Activated CD4-positive, alpha-beta T cell treated with anti-CD3 and anti-CD28 coated beads for 36 hours (primary cell): ENCODE measurements around the gene EPHA3. TPM values are rescaled to one million over a fixed set of nuclear protein-coding genes. Genes with fewer than 3 reads are reported as not detected.

Source experiments
- ATAC-seq: fragments of 200-7000 bp; cut with Tn5 transposase; one replicate; pipeline ENCODE4 v1.10.0; 2021; ENCODE audit warnings: mild to moderate bottlenecking, moderate library complexity
- CTCF ChIA-PET: fragments of 350-600 bp; sonication (Branson Sonifier 250); formaldehyde crosslinking; loops from one replicate; lab custom pipeline; 2021; ENCODE audit warnings: antibody characterized with exemption; lab: Charles Lee
- POLR2A ChIA-PET: fragments of 350-600 bp; sonication (Branson Sonifier 250); formaldehyde crosslinking; loops from one replicate; lab custom pipeline; 2021; ENCODE audit warnings: antibody characterized with exemption, inconsistent platforms; lab: Charles Lee
- DNase-seq: peaks from one replicate; pipeline ENCODE4 v3.0.0-alpha.2; 2020
- H3K27ac Mint-ChIP-seq: one replicate; pipeline ENCODE4 v1.8.0; 2021; ENCODE audit warnings: mixed read lengths
- H3K27me3 Mint-ChIP-seq: one replicate; pipeline ENCODE4 v1.8.0; 2021; ENCODE audit warnings: mixed read lengths
- H3K36me3 Mint-ChIP-seq: one replicate; pipeline ENCODE4 v1.8.0; 2021; ENCODE audit warnings: low read depth, mixed read lengths
- H3K4me1 Mint-ChIP-seq: one replicate; pipeline ENCODE4 v1.8.0; 2021; ENCODE audit warnings: mixed read lengths
- H3K4me3 Mint-ChIP-seq: one replicate; pipeline ENCODE4 v1.8.0; 2021; ENCODE audit warnings: mild to moderate bottlenecking, moderate library complexity, mixed read lengths
- H3K9me3 Mint-ChIP-seq: one replicate; pipeline ENCODE4 v1.8.0; 2021; ENCODE audit warnings: low read depth, mixed read lengths
- intact Hi-C, 2 experiments: fragments of 100-400 bp; cut with DNase I in 1 of 2; cut with micrococcal nuclease in 1 of 2; formaldehyde crosslinking; loops; one replicate each; pipeline versions ENCODE4 v1.14.2 to v1.15.1; 2022 to 2024; cut with DNase I, micrococcal nuclease
- total RNA-seq, 2 experiments: library from RNA; stranded (reverse); gene quantifications; one replicate each; pipeline ENCODE4 v1.2.3, GENCODE V29; 2021

EPHA3 gene
- total RNA-seq, 2 experiments from 2014 or later: 0.07 to 0.09 TPM

- DNase-seq (no peak), ATAC-seq (no peak)
- Mint-ChIP-seq H3K27ac (no peak overlapping the region), H3K4me3 (no peak overlapping the region), H3K9me3 (no peaks in the 10 kb centered on the region), H3K4me1 (no peaks in the 10 kb centered on the region), H3K27me3 (no peaks in the 10 kb centered on the region), H3K36me3 (no peaks in the 10 kb centered on the region)
- POLR2A ChIA-PET: no interaction called here
- CTCF ChIA-PET: no interaction called here
- intact Hi-C loops: no loop called here
Observed at GRCh38 chr3:89238846-89239245, 131.4 kb downstream of the EPHA3 start.

GRCh38 chr3:89239774-89240173 is 132.4 kb downstream of the EPHA3 start:
- intact Hi-C loops: no loop called here
- H3K9me3 Mint-ChIP-seq: no peaks in the 10 kb centered on the region
- ChIA-PET CTCF (no interaction called here), POLR2A (no interaction called here)
- no peak for DNase-seq
- H3K27ac Mint-ChIP-seq: no peak overlapping the region
- no peak for ATAC-seq
- no peak overlapping the region for H3K4me3 Mint-ChIP-seq
- no peaks in the 10 kb centered on the region for H3K27me3 Mint-ChIP-seq
- no peaks in the 10 kb centered on the region for H3K4me1 Mint-ChIP-seq
- no peaks in the 10 kb centered on the region for H3K36me3 Mint-ChIP-seq

GRCh38 chr3:89245612-89246011 is 138.2 kb downstream of the EPHA3 start:
- ChIA-PET CTCF (no interaction called here), POLR2A (no interaction called here)
- H3K27me3 Mint-ChIP-seq: no peaks in the 10 kb centered on the region
- peaks cover 5% of the 10 kb centered on the region for H3K9me3 Mint-ChIP-seq
- no peak overlapping the region for H3K27ac Mint-ChIP-seq
- H3K4me3 Mint-ChIP-seq: no peak overlapping the region
- H3K36me3 Mint-ChIP-seq: no peaks in the 10 kb centered on the region
- intact Hi-C loops: no loop called here
- no peaks in the 10 kb centered on the region for H3K4me1 Mint-ChIP-seq
- DNase-seq (no peak), ATAC-seq (no peak)

- ATAC-seq (no peak), DNase-seq (no peak)
- Mint-ChIP-seq H3K36me3 (no peaks in the 10 kb centered on the region), H3K27ac (no peak overlapping the region), H3K4me3 (no peak overlapping the region), H3K4me1 (no peaks in the 10 kb centered on the region), H3K9me3 (peaks cover 5% of the 10 kb centered on the region), H3K27me3 (no peaks in the 10 kb centered on the region)
- intact Hi-C loops: no loop called here
- CTCF ChIA-PET: no interaction called here
- POLR2A ChIA-PET: no interaction called here
Observed at GRCh38 chr3:89246326-89246725, 138.9 kb downstream of the EPHA3 start.

- Mint-ChIP-seq H3K4me3 (no peak overlapping the region), H3K4me1 (no peaks in the 10 kb centered on the region), H3K9me3 (peaks cover 5% of the 10 kb centered on the region), H3K27ac (no peak overlapping the region), H3K27me3 (no peaks in the 10 kb centered on the region), H3K36me3 (no peaks in the 10 kb centered on the region)
- ATAC-seq: no peak
- intact Hi-C loops: no loop called here
- DNase-seq: no peak
- CTCF ChIA-PET: interaction anchor here (0.6 kb wide), 1 partner anchor 948 kb away, joined by 3 read pairs; no protein-coding TSS in a partner anchor
- POLR2A ChIA-PET: no interaction called here
Observed at GRCh38 chr3:89250742-89251141, 143.3 kb downstream of the EPHA3 start.

GRCh38 chr3:89252016-89252415 is 144.6 kb downstream of the EPHA3 start:
- DNase-seq (no peak), ATAC-seq (no peak)
- no peaks in the 10 kb centered on the region for H3K27me3 Mint-ChIP-seq
- H3K36me3 Mint-ChIP-seq: no peaks in the 10 kb centered on the region
- ChIA-PET POLR2A (no interaction called here), CTCF (no interaction called here)
- H3K27ac Mint-ChIP-seq: no peak overlapping the region
- peaks cover 5% of the 10 kb centered on the region for H3K9me3 Mint-ChIP-seq
- H3K4me3 Mint-ChIP-seq: no peak overlapping the region
- intact Hi-C loops: no loop called here
- H3K4me1 Mint-ChIP-seq: no peaks in the 10 kb centered on the region

- intact Hi-C loops: no loop called here
- Mint-ChIP-seq H3K27me3 (no peaks in the 10 kb centered on the region), H3K4me3 (no peak overlapping the region), H3K27ac (no peak overlapping the region), H3K4me1 (no peaks in the 10 kb centered on the region), H3K36me3 (no peaks in the 10 kb centered on the region), H3K9me3 (peaks cover 5% of the 10 kb centered on the region)
- ChIA-PET POLR2A (no interaction called here), CTCF (no interaction called here)
- ATAC-seq (no peak), DNase-seq (no peak)
Observed at GRCh38 chr3:89252860-89253259, 145.4 kb downstream of the EPHA3 start.

GRCh38 chr3:89256395-89256794 is 149.0 kb downstream of the EPHA3 start:
- Mint-ChIP-seq H3K36me3 (no peaks in the 10 kb centered on the region), H3K4me1 (no peaks in the 10 kb centered on the region), H3K27me3 (no peaks in the 10 kb centered on the region), H3K27ac (no peak overlapping the region), H3K4me3 (no peak overlapping the region), H3K9me3 (no peaks in the 10 kb centered on the region)
- intact Hi-C loops: no loop called here
- DNase-seq (no peak), ATAC-seq (no peak)
- CTCF ChIA-PET: no interaction called here
- POLR2A ChIA-PET: no interaction called here

- intact Hi-C loops: no loop called here
- no peaks in the 10 kb centered on the region for H3K27me3 Mint-ChIP-seq
- no peaks in the 10 kb centered on the region for H3K36me3 Mint-ChIP-seq
- DNase-seq: no peak
- H3K9me3 Mint-ChIP-seq: no peaks in the 10 kb centered on the region
- no peak for ATAC-seq
- CTCF ChIA-PET: no interaction called here
- POLR2A ChIA-PET: no interaction called here
- H3K4me1 Mint-ChIP-seq: no peaks in the 10 kb centered on the region
- H3K4me3 Mint-ChIP-seq: no peak overlapping the region
- H3K27ac Mint-ChIP-seq: no peak overlapping the region
Observed at GRCh38 chr3:89256882-89257281, 149.5 kb downstream of the EPHA3 start.

- ATAC-seq (no peak), DNase-seq (no peak)
- ChIA-PET CTCF (no interaction called here), POLR2A (no interaction called here)
- Mint-ChIP-seq H3K9me3 (peaks cover 3% of the 10 kb centered on the region), H3K27me3 (no peaks in the 10 kb centered on the region), H3K36me3 (no peaks in the 10 kb centered on the region), H3K27ac (no peak overlapping the region), H3K4me1 (no peaks in the 10 kb centered on the region), H3K4me3 (no peak overlapping the region)
- intact Hi-C loops: no loop called here
Observed at GRCh38 chr3:89260721-89261120, 153.3 kb downstream of the EPHA3 start.

GRCh38 chr3:89261673-89262072 is 154.3 kb downstream of the EPHA3 start:
- Mint-ChIP-seq H3K4me3 (no peak overlapping the region), H3K27ac (no peak overlapping the region)

GRCh38 chr3:89262309-89262929 is 155.0 kb downstream of the EPHA3 start:
- Mint-ChIP-seq H3K27ac (no peak overlapping the region), H3K9me3 (peaks cover 3% of the 10 kb centered on the region), H3K4me1 (no peaks in the 10 kb centered on the region), H3K27me3 (no peaks in the 10 kb centered on the region), H3K36me3 (no peaks in the 10 kb centered on the region), H3K4me3 (no peak overlapping the region)
- POLR2A ChIA-PET: no interaction called here
- CTCF ChIA-PET: no interaction called here
- DNase-seq (no peak), ATAC-seq (no peak)
- intact Hi-C loops: no loop called here

More at GRCh38 chr3:89261673-89262072, 154.3 kb downstream of the EPHA3 start:
- POLR2A ChIA-PET: no interaction called here
- Mint-ChIP-seq H3K9me3 (peaks cover 3% of the 10 kb centered on the region), H3K4me1 (no peaks in the 10 kb centered on the region), H3K36me3 (no peaks in the 10 kb centered on the region), H3K27me3 (no peaks in the 10 kb centered on the region)
- CTCF ChIA-PET: no interaction called here
- DNase-seq (no peak), ATAC-seq (no peak)
- intact Hi-C loops: no loop called here
